HG03066 (cell line): ENCODE measurements around the gene HIPK1.
"Not testable (repeated sequence)": the region's sequence is repeated elsewhere in the genome, so short reads cannot be mapped to it uniquely, and the experiment has no call there.

Experiments
- ATAC-seq: cut with Tn5 transposase; IDR thresholded peaks from one replicate; pipeline ENCODE4 v1.9.1; 2021; ENCODE audit warnings: low read depth; ENCODE audit not compliant: unreplicated experiment

The HIPK1 gene

GRCh38 chr1:114003431-114003830 is 74.3 kb downstream of the HIPK1 start:
- ATAC-seq, result no peak

DNA sequence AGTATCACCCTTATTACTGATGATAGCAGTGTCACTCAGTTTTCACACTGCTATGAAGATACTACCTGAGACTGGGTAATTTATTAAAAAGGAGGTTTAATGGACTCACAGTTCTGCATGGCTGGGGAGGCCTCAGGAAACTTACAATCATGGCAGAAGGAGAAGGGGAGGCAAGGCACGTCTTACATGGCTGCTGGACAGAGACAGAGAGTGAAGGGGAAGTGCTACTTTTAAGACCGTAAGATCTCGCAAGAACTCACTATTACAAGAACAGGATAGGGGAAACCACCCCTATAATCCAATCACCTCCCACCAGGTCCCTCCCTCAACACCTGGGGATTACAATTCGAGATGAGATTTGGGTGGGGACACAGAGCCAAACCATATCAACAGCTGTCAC is 77.7 kb downstream of the HIPK1 start:
- not testable (repeated sequence) for ATAC-seq

- no peak for ATAC-seq
These were observed 79.4 kb downstream of the HIPK1 start for GRCh38 chr1:114008480-114008941.

DNA sequence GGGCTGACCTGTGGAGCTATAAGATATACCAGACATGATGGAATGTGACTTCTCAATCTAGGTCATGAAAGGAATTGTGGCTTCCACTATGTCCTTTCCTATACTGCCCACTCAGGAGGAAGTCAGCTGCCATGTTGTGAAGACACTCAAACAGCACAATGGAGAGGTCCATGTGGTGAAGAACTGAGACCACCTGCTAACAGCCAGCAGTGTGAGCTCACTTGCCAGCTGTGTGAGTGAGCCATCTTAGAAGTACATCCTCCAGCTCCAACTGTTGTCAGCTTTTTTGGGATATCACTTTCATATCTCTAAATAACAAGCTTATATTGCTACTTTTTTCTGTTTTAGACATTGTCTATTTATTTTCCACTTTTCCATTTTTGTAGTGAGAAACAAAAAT is 79.9 kb downstream of the HIPK1 start:
- ATAC-seq, result no peak

DNA sequence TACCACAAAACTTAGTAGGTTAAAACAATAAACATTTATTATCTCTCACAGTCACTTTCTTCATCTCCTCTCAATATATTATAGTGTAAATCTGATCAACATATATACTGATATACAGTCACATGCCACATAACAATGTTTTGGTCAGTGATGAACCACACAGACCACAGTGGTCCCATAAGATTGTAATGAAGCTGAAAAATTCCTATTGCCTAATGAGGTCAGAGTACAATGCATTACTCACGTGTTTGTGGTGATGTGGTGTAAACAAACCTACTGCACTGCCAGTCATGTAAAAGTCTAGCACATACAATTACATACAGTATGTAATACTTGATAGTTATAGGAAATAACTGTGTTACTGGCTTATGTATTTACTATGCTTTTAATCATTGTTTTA is 80.3 kb downstream of the HIPK1 start:
- ATAC-seq, result no peak

DNA sequence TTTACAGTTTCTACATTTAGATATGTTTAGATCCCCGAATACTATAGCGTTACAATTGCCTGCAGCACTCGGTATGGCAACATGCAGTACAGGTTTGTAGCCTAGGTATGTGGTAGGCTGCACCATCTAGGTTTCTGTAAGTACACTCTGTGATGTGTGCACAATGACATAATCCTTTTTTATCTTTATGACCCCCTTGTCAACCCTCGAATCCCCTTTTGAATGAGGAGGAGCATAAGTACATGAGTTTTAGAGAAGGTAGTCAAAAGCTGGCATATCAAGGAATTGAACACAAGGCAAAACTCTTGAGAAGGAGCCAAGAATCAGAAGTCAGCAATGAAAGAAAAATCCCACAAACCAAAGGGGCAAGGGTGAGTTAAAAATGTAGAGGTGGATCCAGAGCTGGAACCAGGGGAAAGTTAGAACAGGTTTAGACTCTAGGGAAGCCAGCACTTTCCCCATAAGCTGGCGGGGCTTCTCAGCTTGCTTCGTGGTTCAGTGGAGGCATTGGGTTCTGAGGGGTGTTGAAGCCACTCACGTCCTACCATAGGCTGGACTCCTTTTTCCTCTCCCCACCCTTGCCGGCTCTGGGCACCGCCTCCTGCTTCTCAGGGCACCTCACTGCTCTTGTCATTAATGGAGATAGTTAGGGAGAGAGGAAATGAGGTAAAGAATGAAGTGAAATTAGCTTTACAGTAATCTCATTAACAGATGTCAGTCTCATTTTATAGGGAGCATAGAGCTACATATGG is 81.5 kb downstream of the HIPK1 start:
- ATAC-seq, result no peak

- no peak for ATAC-seq
These were observed 82.7 kb downstream of the HIPK1 start for GRCh38 chr1:114011796-114012195.

DNA sequence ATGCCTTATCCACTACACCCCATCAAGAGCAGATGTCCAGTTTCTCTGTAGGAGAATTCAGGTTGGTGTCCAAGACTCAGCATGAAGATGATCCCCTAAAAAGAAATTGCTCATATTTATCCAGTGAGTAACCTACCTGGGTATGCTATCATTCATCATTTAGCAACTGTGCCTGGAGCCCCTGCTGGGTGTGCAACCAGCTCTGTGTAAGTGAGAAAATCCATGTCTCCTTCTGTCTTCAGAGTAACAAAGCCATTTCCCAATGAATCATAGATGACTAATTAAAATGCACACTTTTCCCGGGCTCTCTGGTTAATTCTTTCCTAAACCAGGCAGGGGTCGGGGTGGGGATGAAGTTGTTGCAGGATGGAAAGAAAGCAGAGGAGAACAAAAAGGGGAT is 86.0 kb downstream of the HIPK1 start:
- no peak for ATAC-seq

GRCh38 chr1:114019724-114020123 is 90.6 kb downstream of the HIPK1 start:
- not testable (repeated sequence) for ATAC-seq

GRCh38 chr1:114021665-114022099 is 92.6 kb downstream of the HIPK1 start:
- ATAC-seq, result no peak

- no peak for ATAC-seq
These were observed 93.8 kb downstream of the HIPK1 start for GRCh38 chr1:114022877-114023276.

- ATAC-seq, result no peak
These were observed 94.3 kb downstream of the HIPK1 start for GRCh38 chr1:114023377-114023776.

DNA sequence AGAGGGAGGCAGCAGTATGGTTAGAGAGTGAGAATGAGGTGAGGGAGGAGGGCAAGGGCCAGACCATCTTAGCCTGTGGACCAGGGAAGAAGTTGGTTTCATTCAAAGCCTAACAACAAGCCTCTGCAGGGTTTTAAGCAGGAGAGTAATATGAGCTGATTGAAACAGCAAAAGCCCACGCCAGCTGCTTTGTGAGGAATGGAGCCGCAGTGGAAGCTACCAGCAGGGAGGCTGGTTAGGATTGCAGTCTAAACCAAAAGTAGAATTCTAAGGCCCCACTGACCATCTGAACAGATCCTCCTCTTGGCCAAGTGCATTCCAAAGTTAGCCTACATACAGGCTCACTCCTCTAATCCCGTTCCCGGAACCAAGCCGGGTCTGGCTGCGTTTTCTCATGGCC is 94.9 kb downstream of the HIPK1 start:
- ATAC-seq, result no peak

GRCh38 chr1:114025609-114026401 is 96.7 kb downstream of the HIPK1 start:
- ATAC-seq, result no peak

DNA sequence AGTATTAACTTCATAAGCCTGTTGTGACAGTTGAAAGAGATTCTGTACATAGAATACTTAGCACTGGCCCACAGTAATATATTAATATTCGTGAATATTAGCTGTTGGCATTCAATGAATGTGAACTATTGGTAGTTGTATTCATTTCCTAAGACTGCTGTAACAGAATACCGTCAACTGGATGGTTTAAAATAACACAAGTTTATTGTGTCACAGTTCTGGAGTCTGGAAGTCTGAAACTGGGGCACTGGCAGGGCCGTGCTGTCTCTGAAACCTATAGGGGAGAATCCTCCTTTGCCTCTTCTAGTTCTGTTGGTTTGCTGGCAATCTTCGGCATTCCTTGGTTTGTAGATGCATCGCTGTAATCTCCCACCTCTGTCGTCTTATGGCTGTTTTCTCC is 97.7 kb downstream of the HIPK1 start:
- ATAC-seq, result no peak
